SU-DHL-6 (cell line): ENCODE measurements around the gene FAM114A1.

Source experiments
- CTCF ChIP-seq: fragments of 200-600 bp; sonication (generic); IDR thresholded peaks from one replicate; pipeline ENCODE4 v1.5.1; 2017; ENCODE audit warnings: antibody characterized with exemption, mild to moderate bottlenecking, low read length, moderate library complexity; ENCODE audit not compliant: insufficient read depth, poor library complexity, severe bottlenecking
- EZH2phosphoT487 ChIP-seq: fragments of 200-600 bp; sonication (generic), shearing (Covaris generic); conservative IDR thresholded peaks from 2 replicates; pipeline ENCODE4 v1.6.1; 2018; ENCODE audit warnings: mild to moderate bottlenecking, antibody characterized with exemption, low read length, moderate library complexity, mixed read lengths

- TF ChIP-seq CTCF (no peak), EZH2phosphoT487 (no peak)
Observed at GRCh38 chr4:38946919-38947318, 79.3 kb downstream of the FAM114A1 start.
